HG03039 (cell line): ENCODE data around the gene SH3BGRL3.
"Not testable (repeated sequence)": the region's sequence is repeated elsewhere in the genome, so short reads cannot be mapped to it uniquely, and the experiment has no call there.

ENCODE experiments used
- ATAC-seq: cut with Tn5 transposase; IDR thresholded peaks from one replicate; pipeline ENCODE4 v1.9.1; 2021; ENCODE audit warnings: mild to moderate bottlenecking, moderate library complexity; ENCODE audit not compliant: unreplicated experiment

SH3BGRL3 gene

GRCh38 chr1:26315874-26316850, 36.3 kb downstream of the SH3BGRL3 start:
- ATAC-seq: no peak

GRCh38 chr1:26317146-26317545, 37.3 kb downstream of the SH3BGRL3 start:
- ATAC-seq: no peak

- no peak for ATAC-seq
Observed at GRCh38 chr1:26317612-26318337, 37.9 kb downstream of the SH3BGRL3 start, which contains the start of gene CD52. CD52 (plus strand) TSS chr1:26317958; CDS start chr1:26318018, 60 bp downstream.

- no peak for ATAC-seq
Observed at GRCh38 chr1:26318338-26319064, 38.6 kb downstream of the SH3BGRL3 start.

GRCh38 chr1:26320896-26321295, 41.0 kb downstream of the SH3BGRL3 start:
- ATAC-seq: no peak

GRCh38 chr1:26321315-26322041, 41.6 kb downstream of the SH3BGRL3 start:
- ATAC-seq: no peak

GRCh38 chr1:26322042-26322331, 42.1 kb downstream of the SH3BGRL3 start:
- ATAC-seq: no peak

- ATAC-seq: no peak
Observed at GRCh38 chr1:26323382-26323781, 43.5 kb downstream of the SH3BGRL3 start.

GRCh38 chr1:26324550-26324949, 44.7 kb downstream of the SH3BGRL3 start:
- ATAC-seq: no peak

GRCh38 chr1:26327956-26328362, 48.1 kb downstream of the SH3BGRL3 start:
- no peak for ATAC-seq

- no peak for ATAC-seq
Observed at GRCh38 chr1:26328597-26328996, 48.7 kb downstream of the SH3BGRL3 start.

- not testable (repeated sequence) for ATAC-seq
Observed at GRCh38 chr1:26329380-26329779, 49.5 kb downstream of the SH3BGRL3 start.

- ATAC-seq: no peak
Observed at GRCh38 chr1:26330276-26330675, 50.4 kb downstream of the SH3BGRL3 start.
